Mesendoderm (in vitro differentiated cells): ENCODE data around the gene ADGRG6.

ENCODE experiments used
- DNase-seq: peaks from one replicate; pipeline ENCODE4 v3.0.0; 2013
- H2AK5ac ChIP-seq: 2 replicates; pipeline ENCODE4 v1.6.1; 2013; ENCODE audit warnings: low read length, inconsistent platforms
- H2BK120ac ChIP-seq: 2 replicates; pipeline ENCODE4 v1.6.1; 2013; ENCODE audit warnings: low read depth, mild to moderate bottlenecking, low read length, moderate library complexity, mixed read lengths
- H2BK15ac ChIP-seq: replicated peaks from 2 replicates; pipeline ENCODE4 v1.6.1; 2013; ENCODE audit warnings: low read depth, mild to moderate bottlenecking, moderate library complexity
- H2BK5ac ChIP-seq: 2 replicates; pipeline ENCODE4 v1.6.1; 2013; ENCODE audit warnings: low read length, inconsistent platforms
- H3K18ac ChIP-seq: 2 replicates; pipeline ENCODE4 v1.6.1; 2013; ENCODE audit warnings: mild to moderate bottlenecking, low read length, mixed read lengths
- H3K23ac ChIP-seq: one replicate; pipeline ENCODE4 v1.6.1; 2013; ENCODE audit warnings: low read length
- H3K27ac ChIP-seq: 2 replicates; pipeline ENCODE4 v1.5.1; 2013; ENCODE audit warnings: low read depth, mild to moderate bottlenecking, inconsistent platforms, low read length, moderate library complexity
- H3K27me3 ChIP-seq: 2 replicates; pipeline ENCODE4 v1.6.1; 2013; ENCODE audit warnings: low read length, control low read depth, mild to moderate bottlenecking, inconsistent platforms; ENCODE audit not compliant: insufficient read depth, poor library complexity
- H3K36me3 ChIP-seq: 2 replicates; pipeline ENCODE4 v1.6.1; 2013; ENCODE audit warnings: low read length, inconsistent platforms; ENCODE audit not compliant: control insufficient read depth, insufficient read depth
- H3K4ac ChIP-seq: one replicate; pipeline ENCODE4 v1.6.1; 2013; ENCODE audit warnings: low read depth, mild to moderate bottlenecking, low read length, moderate library complexity
- H3K4me1 ChIP-seq: 2 replicates; pipeline ENCODE4 v1.6.1; 2013; ENCODE audit warnings: low read depth, low read length, inconsistent platforms; ENCODE audit not compliant: control insufficient read depth
- H3K4me2 ChIP-seq: 2 replicates; pipeline ENCODE4 v1.6.1; 2013; ENCODE audit warnings: low read length
- H3K4me3 ChIP-seq: 2 replicates; pipeline ENCODE4 v1.5.1; 2013; ENCODE audit warnings: mild to moderate bottlenecking, low read length
- H3K56ac ChIP-seq: one replicate; pipeline ENCODE4 v1.6.1; 2013; ENCODE audit warnings: low read length
- H3K79me1 ChIP-seq: 2 replicates; pipeline ENCODE4 v1.6.1; 2013; ENCODE audit warnings: low read length, inconsistent platforms
- H3K79me2 ChIP-seq: 2 replicates; pipeline ENCODE4 v1.6.1; 2013; ENCODE audit warnings: mild to moderate bottlenecking, low read length; ENCODE audit not compliant: control insufficient read depth, insufficient read depth
- H3K9ac ChIP-seq: 2 replicates; pipeline ENCODE4 v1.6.1; 2013; ENCODE audit warnings: low read length, inconsistent platforms
- H4K5ac ChIP-seq: one replicate; pipeline ENCODE4 v1.6.1; 2013; ENCODE audit warnings: low read length
- H4K8ac ChIP-seq: one replicate; pipeline ENCODE4 v1.6.1; 2013; ENCODE audit warnings: low read depth, mild to moderate bottlenecking, control low read depth, low read length, moderate library complexity
- WGBS: extraction: QIAGEN DNeasy Blood & Tissue Kit; methylation state at CpG from one replicate; pipeline ENCODE4 v1.1.7; 2013; ENCODE audit warnings: low lambda C conversion rate, missing lambda C conversion rate; ENCODE audit not compliant: insufficient coverage; ENCODE audit errors: extremely low coverage; 5-methylcytosine and 5-hydroxymethylcytosine counted together

The ADGRG6 gene

DNA sequence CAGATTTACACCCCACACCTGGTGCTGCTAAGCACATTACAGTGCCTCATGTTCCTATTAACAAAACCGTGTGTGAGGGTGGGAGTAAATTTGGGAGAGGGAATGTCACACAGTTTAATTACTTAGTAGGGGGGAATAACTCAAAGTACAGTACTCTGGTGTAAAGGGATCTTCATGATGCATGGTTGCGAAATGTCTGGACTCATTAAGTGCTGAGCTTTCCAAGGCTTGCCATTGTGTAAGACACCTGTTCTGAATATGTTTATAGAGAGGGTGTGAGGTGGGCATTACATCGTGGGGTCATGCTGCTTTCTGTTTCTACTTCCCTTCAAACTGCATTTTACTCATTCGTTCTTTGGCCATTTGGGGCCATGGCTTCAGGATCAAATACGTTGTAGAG lies 181.2 kb downstream of the ADGRG6 start:
- no peak overlapping the region for H4K5ac ChIP-seq

DNA sequence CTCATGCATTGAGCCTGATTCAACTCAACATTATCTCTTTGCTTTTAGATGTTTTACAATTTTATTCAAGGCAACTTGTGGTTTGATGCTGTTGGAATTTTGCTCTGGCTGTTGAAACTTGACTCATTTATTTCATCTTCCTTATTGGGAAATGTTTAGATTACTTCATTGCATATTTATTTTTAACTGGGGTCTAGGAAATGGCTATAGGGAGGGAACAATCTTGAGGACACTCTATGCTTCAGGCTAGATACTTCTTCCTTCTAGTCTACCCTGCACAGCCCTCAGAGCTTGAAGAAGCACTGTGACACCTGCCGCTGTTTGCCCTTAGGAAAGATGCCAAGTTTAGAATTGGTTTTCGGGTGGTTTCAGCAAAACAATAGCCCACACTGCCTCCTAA lies 183.4 kb downstream of the ADGRG6 start:
- Histone ChIP-seq H3K36me3 (no peaks in the 10 kb centered on the region), H3K4ac (no peak overlapping the region), H3K27me3 (no peaks in the 10 kb centered on the region), H3K27ac (no peak overlapping the region), H2BK5ac (no peak overlapping the region), H3K4me2 (no peak overlapping the region), H3K79me2 (no peaks in the 10 kb centered on the region), H3K4me1 (no peaks in the 10 kb centered on the region), H4K5ac (no peak overlapping the region), H2BK120ac (no peak overlapping the region), H3K9ac (no peak overlapping the region), H3K56ac (no peak overlapping the region), H3K18ac (no peak overlapping the region), H4K8ac (no peak overlapping the region), H2AK5ac (no peak overlapping the region), H3K4me3 (no peak overlapping the region), H3K79me1 (no peaks in the 10 kb centered on the region), H3K23ac (no peak overlapping the region), H2BK15ac (no peak overlapping the region)
- no CpG with 5 or more reads among the region's 2 CpGs for WGBS
- no peak for DNase-seq

More for the DNA sequence above, 181.2 kb downstream of the ADGRG6 start:
- Histone ChIP-seq H3K36me3 (no peaks in the 10 kb centered on the region), H2BK5ac (no peak overlapping the region), H2BK120ac (no peak overlapping the region), H2BK15ac (no peak overlapping the region), H3K56ac (no peak overlapping the region), H3K9ac (no peak overlapping the region), H3K27me3 (no peaks in the 10 kb centered on the region), H4K8ac (no peak overlapping the region), H3K4me3 (no peak overlapping the region), H3K23ac (no peak overlapping the region), H3K18ac (no peak overlapping the region), H3K4me1 (no peaks in the 10 kb centered on the region), H3K4ac (no peak overlapping the region), H3K79me2 (no peaks in the 10 kb centered on the region), H3K4me2 (no peak overlapping the region), H3K27ac (no peak overlapping the region), H2AK5ac (no peak overlapping the region), H3K79me1 (no peaks in the 10 kb centered on the region)
- DNase-seq = no peak
- WGBS = no CpG with 5 or more reads among the region's 5 CpGs

DNA sequence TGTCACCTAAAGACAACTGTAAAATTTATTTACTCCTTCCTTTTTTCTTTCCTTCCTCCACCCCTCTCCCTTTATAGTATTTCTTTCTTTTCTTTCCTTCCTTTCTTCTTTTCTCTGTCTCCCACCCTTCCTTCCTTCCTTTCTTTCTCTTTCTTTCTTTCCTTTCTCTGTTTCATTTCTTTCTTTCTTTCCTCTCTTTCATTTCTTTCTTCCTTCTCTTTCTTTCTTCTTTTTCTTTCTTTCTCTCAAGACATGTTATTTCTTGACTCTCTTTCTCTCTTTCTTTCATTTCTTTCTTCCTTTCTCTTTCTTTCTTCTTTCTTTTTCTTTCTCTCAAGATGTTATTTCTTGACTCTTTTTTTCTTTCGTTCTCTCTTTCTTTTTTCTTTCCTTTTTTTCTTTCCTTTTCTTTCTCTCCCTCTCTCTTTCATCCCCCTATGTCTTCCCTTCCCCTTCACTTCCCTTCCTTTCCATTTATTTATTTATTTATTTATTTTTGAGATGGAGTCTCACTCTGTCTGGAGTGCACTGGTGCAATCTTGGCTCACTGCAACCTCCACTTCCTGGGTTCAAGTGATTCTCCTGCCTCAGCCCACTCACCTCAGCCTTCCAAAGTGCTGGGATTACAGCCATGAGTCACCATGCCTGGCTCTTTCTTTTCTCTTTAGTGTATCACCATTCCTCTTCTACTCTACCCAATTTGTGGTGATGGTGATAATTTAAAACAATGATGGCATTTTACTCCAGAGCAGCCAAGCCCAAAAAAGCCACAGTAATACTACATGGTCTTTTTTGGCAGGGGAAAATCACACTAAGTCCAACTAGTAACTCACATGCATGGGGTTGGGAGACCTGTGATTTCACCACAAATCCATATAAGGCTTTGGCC lies 188.2 kb downstream of the ADGRG6 start:
- WGBS = 100% methylated on average over 1 of the region's 1 CpG
- no peak for DNase-seq

More for the DNA sequence above, 188.2 kb downstream of the ADGRG6 start:
- Histone ChIP-seq H3K4me3 (no peak overlapping the region), H3K4ac (no peak overlapping the region), H2BK15ac (no peak overlapping the region), H2BK5ac (no peak overlapping the region), H3K56ac (no peak overlapping the region), H3K27ac (no peak overlapping the region), H2BK120ac (no peak overlapping the region), H3K79me1 (no peaks in the 10 kb centered on the region), H4K8ac (no peak overlapping the region), H3K79me2 (no peaks in the 10 kb centered on the region), H3K36me3 (no peaks in the 10 kb centered on the region), H3K9ac (no peak overlapping the region), H3K4me1 (no peaks in the 10 kb centered on the region), H3K23ac (no peak overlapping the region), H4K5ac (no peak overlapping the region), H3K27me3 (no peaks in the 10 kb centered on the region), H3K18ac (no peak overlapping the region), H2AK5ac (no peak overlapping the region), H3K4me2 (no peak overlapping the region)
